GM12878 (cell line): ENCODE measurements around the gene PLCG1. TPM values are rescaled to one million over a fixed set of nuclear protein-coding genes. Genes with fewer than 3 reads are reported as not detected.
A peak's percentile ranks its signal among the peaks of the same experiment; 100 is the strongest.

Experiments used
- HCFC1 ChIP-seq: fragments of 150-350 bp; IDR thresholded peaks from 2 replicates; pipeline ENCODE4 v1.6.1; 2014; ENCODE audit warnings: low read length
- NBN ChIP-seq: fragments of 450-650 bp; IDR thresholded peaks from 2 replicates; pipeline ENCODE4 v1.6.1; 2016
- ZBTB40 ChIP-seq: fragments of 450-650 bp; IDR thresholded peaks from 2 replicates; pipeline ENCODE4 v1.6.1; 2016; ENCODE audit warnings: mild to moderate bottlenecking, moderate library complexity, borderline replicate concordance
- ZNF274 ChIP-seq: IDR thresholded peaks from one replicate; pipeline ENCODE4 v1.8.0; 2011; ENCODE audit not compliant: insufficient read length, insufficient read depth
- polyA plus RNA-seq, 11 experiments: library from polyadenylated mRNA; depleted of rRNA in 4 of 11; unstranded in 6 of 11; stranded (reverse) in 5 of 11; fragments of >200 nt; fragmentation: Nextera tagmentation in 4 of 11; fragmentation: Illumina TruSeq in 1 of 11; extraction: Ambion mirVana in 4 of 11; extraction: Trizol in 1 of 11; gene quantifications; 1 replicate in 1 of 11; 2 replicates in 10 of 11; pipeline versions ENCODE4 v1.2.1 to v1.2.3, GENCODE V29; 2011 to 2016; ENCODE audit warnings: inconsistent platforms in 2 of 11, missing spikeins in 2 of 11, low read depth in 1 of 11
- total RNA-seq, 4 experiments: library from RNA; depleted of rRNA in 3 of 4; stranded (reverse); fragments of >200 nt in 3 of 4; fragmentation: Illumina TruSeq in 1 of 4; extraction: Trizol in 1 of 4; gene quantifications; 2 replicates each; pipeline versions ENCODE4 v1.2.1 to v1.2.3, GENCODE V29; 2013 to 2021

Gene PLCG1
- total and polyA plus RNA-seq, 10 of the 15 experiments (the other 5 are each of a cell fraction or from before 2014, with no cell fraction given): 2.6 to 114 (median 45.3) TPM

GRCh38 chr20:41135888-41136679 is 1.3 kb upstream of the PLCG1 start (continued):
- TF ChIP-seq ZBTB40 (peak; percentile 41; the same call in 1 of the 2 replicates), HCFC1 (no peak), NBN (0 out of 2 replicates have a peak, but pooled peaks have one; percentile 46), ZNF274 (no peak)
